ENCODE results near the gene FUOM. TPM values are rescaled to one million over a fixed set of nuclear protein-coding genes. Genes with fewer than 3 reads are reported as not detected.

Gene FUOM
- total RNA-seq, 2 experiments from 2014 or later = 30.4 to 46.0 TPM

GRCh38 chr10:133346413-133346812, 11.4 kb downstream of the FUOM start:
- BruUV-seq (replicated peaks) = no TSS peak

DNA sequence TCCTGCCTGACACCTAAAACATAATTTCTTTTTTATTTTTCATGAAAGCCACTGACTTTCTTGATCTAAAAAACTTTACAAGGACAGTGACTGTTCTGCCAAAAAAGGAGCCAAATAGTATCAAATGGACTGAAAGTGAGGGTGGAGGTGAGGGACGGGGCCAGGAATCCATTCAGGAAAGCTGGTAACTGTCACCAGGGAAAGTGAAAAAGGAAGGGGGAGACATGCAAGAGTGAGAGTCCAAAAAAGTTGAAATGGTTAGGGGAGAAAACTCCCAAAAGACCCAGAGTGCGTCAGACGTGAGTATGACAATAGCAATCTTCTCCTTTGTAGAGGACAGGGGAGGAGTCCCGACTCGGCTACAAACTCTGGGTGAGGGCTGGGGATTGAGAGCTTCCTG, 13.6 kb downstream of the FUOM start:
- ChIA-PET CTCF (ENCODE audit: unreplicated experiment) (no interaction called here), POLR2A (no interaction called here)
- no peak for DNase-seq (ENCODE audit: low spot score)
- Histone ChIP-seq H3K4me2 (ENCODE audit: low read length) (no peak overlapping the region), H3K27ac (ENCODE audit: low read depth, low read length, poor library complexity, severe bottlenecking) (no peak overlapping the region), H3K79me2 (ENCODE audit: insufficient read depth, low read depth, low read length) (no peaks in the 10 kb centered on the region), H3K9me2 (ENCODE audit: insufficient read depth, low read length) (no peaks in the 10 kb centered on the region), H3K9me3 (ENCODE audit: low read length) (no peaks in the 10 kb centered on the region), H4K20me1 (ENCODE audit: insufficient read depth, low read length) (no peaks in the 10 kb centered on the region), H3K36me3 (ENCODE audit: insufficient read depth, low read length) (no peaks in the 10 kb centered on the region), H2AFZ (ENCODE audit: low read length) (no peak overlapping the region), H3K4me1 (ENCODE audit: insufficient read depth, low read length, poor library complexity, severe bottlenecking) (no peaks in the 10 kb centered on the region), H3K4me3 (ENCODE audit: low read depth, low read length, poor library complexity, severe bottlenecking) (no peak overlapping the region)
- BruUV-seq (replicated peaks) = no TSS peak
- TF ChIP-seq EZH2phosphoT487 (IDR thresholded peaks at IDR 0.05; ENCODE audit: borderline replicate concordance, low read depth, low read length) (no peak), CTCF (conservative IDR thresholded peaks at IDR 0.05; ENCODE audit: low read length) (no peak)
- intact Hi-C loops (cut with micrococcal nuclease; ENCODE audit: unreplicated experiment) = no loop called here

More at GRCh38 chr10:133346413-133346812, 11.4 kb downstream of the FUOM start:
- Histone ChIP-seq H3K4me1 (ENCODE audit: insufficient read depth, low read length, poor library complexity, severe bottlenecking) (no peaks in the 10 kb centered on the region), H2AFZ (ENCODE audit: low read length) (no peak overlapping the region), H3K4me3 (ENCODE audit: low read depth, low read length, poor library complexity, severe bottlenecking) (no peak overlapping the region), H3K9me2 (ENCODE audit: insufficient read depth, low read length) (no peaks in the 10 kb centered on the region), H3K4me2 (ENCODE audit: low read length) (no peak overlapping the region), H3K36me3 (ENCODE audit: insufficient read depth, low read length) (no peaks in the 10 kb centered on the region), H3K9me3 (ENCODE audit: low read length) (no peaks in the 10 kb centered on the region), H4K20me1 (ENCODE audit: insufficient read depth, low read length) (no peaks in the 10 kb centered on the region), H3K79me2 (ENCODE audit: insufficient read depth, low read depth, low read length) (no peaks in the 10 kb centered on the region), H3K27ac (ENCODE audit: low read depth, low read length, poor library complexity, severe bottlenecking) (no peak overlapping the region)
- ChIA-PET CTCF (ENCODE audit: unreplicated experiment) (no interaction called here), POLR2A (no interaction called here)
- intact Hi-C loops (cut with micrococcal nuclease; ENCODE audit: unreplicated experiment) = no loop called here
- TF ChIP-seq CTCF (conservative IDR thresholded peaks at IDR 0.05; ENCODE audit: low read length) (no peak), EZH2phosphoT487 (IDR thresholded peaks at IDR 0.05; ENCODE audit: borderline replicate concordance, low read depth, low read length) (no peak)
- no peak for DNase-seq (ENCODE audit: low spot score)

GRCh38 chr10:133343558-133343957, 14.3 kb downstream of the FUOM start:
- Histone ChIP-seq H4K20me1 (ENCODE audit: insufficient read depth, low read length) (no peaks in the 10 kb centered on the region), H2AFZ (ENCODE audit: low read length) (no peak overlapping the region), H3K79me2 (ENCODE audit: insufficient read depth, low read depth, low read length) (no peaks in the 10 kb centered on the region), H3K4me2 (ENCODE audit: low read length) (no peak overlapping the region), H3K9me2 (ENCODE audit: insufficient read depth, low read length) (no peaks in the 10 kb centered on the region), H3K4me1 (ENCODE audit: insufficient read depth, low read length, poor library complexity, severe bottlenecking) (no peaks in the 10 kb centered on the region), H3K4me3 (ENCODE audit: low read depth, low read length, poor library complexity, severe bottlenecking) (no peak overlapping the region), H3K9me3 (ENCODE audit: low read length) (no peaks in the 10 kb centered on the region; the same call in 1 of the 2 replicates), H3K36me3 (ENCODE audit: insufficient read depth, low read length) (no peaks in the 10 kb centered on the region), H3K27ac (ENCODE audit: low read depth, low read length, poor library complexity, severe bottlenecking) (no peak overlapping the region)
- no peak for DNase-seq (ENCODE audit: low spot score)
- intact Hi-C loops (cut with micrococcal nuclease; ENCODE audit: unreplicated experiment) = no loop called here
- no TSS peak for BruUV-seq (replicated peaks)
- no peak for TF ChIP-seq CTCF (conservative IDR thresholded peaks at IDR 0.05; ENCODE audit: low read length)
- no peak for TF ChIP-seq EZH2phosphoT487 (IDR thresholded peaks at IDR 0.05; ENCODE audit: borderline replicate concordance, low read depth, low read length)
- ChIA-PET POLR2A (interaction anchor here (0.6 kb wide), 2 partner anchors 20 to 43 kb away, joined by 3 read pairs; no protein-coding TSS in a partner anchor), CTCF (ENCODE audit: unreplicated experiment) (no interaction called here)

Measured in OCI-LY7 (cell line).